ENCODE results near the gene KCTD10. TPM values are rescaled to one million over a fixed set of nuclear protein-coding genes. Genes with fewer than 3 reads are reported as not detected.

Gene KCTD10
- total RNA-seq, 4 donors from 2014 or later, result 52.4 to 70.9 (median 65.2) TPM

- no peak for TF ChIP-seq CTCF (IDR thresholded peaks at IDR 0.05; ENCODE audit: low read depth)
Measured at GRCh38 chr12:109446869-109447268, 30.2 kb downstream of the KCTD10 start.

GRCh38 chr12:109445191-109445609 lies 31.9 kb downstream of the KCTD10 start:
- TF ChIP-seq CTCF (IDR thresholded peaks at IDR 0.05; ENCODE audit: low read depth), result no peak

GRCh38 chr12:109444259-109444658 lies 32.8 kb downstream of the KCTD10 start:
- no peak for TF ChIP-seq CTCF (IDR thresholded peaks at IDR 0.05; ENCODE audit: low read depth)

GRCh38 chr12:109443794-109444193 lies 33.3 kb downstream of the KCTD10 start:
- TF ChIP-seq CTCF (IDR thresholded peaks at IDR 0.05; ENCODE audit: low read depth), result no peak

- no peak for TF ChIP-seq CTCF (IDR thresholded peaks at IDR 0.05; ENCODE audit: low read depth)
Measured at GRCh38 chr12:109440851-109441490, 36.1 kb downstream of the KCTD10 start.

GRCh38 chr12:109439181-109439580 lies 37.9 kb downstream of the KCTD10 start:
- TF ChIP-seq CTCF (IDR thresholded peaks at IDR 0.05; ENCODE audit: low read depth), result no peak

- no peak for TF ChIP-seq CTCF (IDR thresholded peaks at IDR 0.05; ENCODE audit: low read depth)
Measured at GRCh38 chr12:109436188-109436560, 40.9 kb downstream of the KCTD10 start.
